Measurements from ENCODE around the gene DYNLRB1.
A peak's percentile ranks its signal among the peaks of the same experiment; 100 is the strongest.

Gene DYNLRB1

GRCh38 chr20:34579191-34579978 is 63.2 kb downstream of the DYNLRB1 start:
- peak; percentile 96 for DNase-seq (ENCODE audit: low spot score)

GRCh38 chr20:34579979-34580940 is 64.0 kb downstream of the DYNLRB1 start:
- peak; percentile 63 for DNase-seq (ENCODE audit: low spot score)

GRCh38 chr20:34581341-34582184 is 65.3 kb downstream of the DYNLRB1 start:
- peak; percentile 76 for DNase-seq (ENCODE audit: low spot score)

- DNase-seq (ENCODE audit: low spot score): no peak
Measured at GRCh38 chr20:34582221-34582620, 66.0 kb downstream of the DYNLRB1 start.

GRCh38 chr20:34582911-34583310 is 66.7 kb downstream of the DYNLRB1 start:
- no peak for DNase-seq (ENCODE audit: low spot score)

GRCh38 chr20:34583544-34583943 is 67.3 kb downstream of the DYNLRB1 start:
- peak; percentile 5 for DNase-seq (ENCODE audit: low spot score)

GRCh38 chr20:34585019-34585418 is 68.8 kb downstream of the DYNLRB1 start:
- no peak for DNase-seq (ENCODE audit: low spot score)

- DNase-seq (ENCODE audit: low spot score): no peak
Measured at GRCh38 chr20:34586488-34587163, 70.4 kb downstream of the DYNLRB1 start.

Data from pons (tissue), 1 donor.